ENCODE data around the gene CLTB. TPM values are rescaled to one million over a fixed set of nuclear protein-coding genes. Genes with fewer than 3 reads are reported as not detected.

Gene CLTB
- total and polyA plus RNA-seq, 2 of the 4 experiments (the other 2 are of a cell fraction) = 87.6 to 99.9 TPM

DNA sequence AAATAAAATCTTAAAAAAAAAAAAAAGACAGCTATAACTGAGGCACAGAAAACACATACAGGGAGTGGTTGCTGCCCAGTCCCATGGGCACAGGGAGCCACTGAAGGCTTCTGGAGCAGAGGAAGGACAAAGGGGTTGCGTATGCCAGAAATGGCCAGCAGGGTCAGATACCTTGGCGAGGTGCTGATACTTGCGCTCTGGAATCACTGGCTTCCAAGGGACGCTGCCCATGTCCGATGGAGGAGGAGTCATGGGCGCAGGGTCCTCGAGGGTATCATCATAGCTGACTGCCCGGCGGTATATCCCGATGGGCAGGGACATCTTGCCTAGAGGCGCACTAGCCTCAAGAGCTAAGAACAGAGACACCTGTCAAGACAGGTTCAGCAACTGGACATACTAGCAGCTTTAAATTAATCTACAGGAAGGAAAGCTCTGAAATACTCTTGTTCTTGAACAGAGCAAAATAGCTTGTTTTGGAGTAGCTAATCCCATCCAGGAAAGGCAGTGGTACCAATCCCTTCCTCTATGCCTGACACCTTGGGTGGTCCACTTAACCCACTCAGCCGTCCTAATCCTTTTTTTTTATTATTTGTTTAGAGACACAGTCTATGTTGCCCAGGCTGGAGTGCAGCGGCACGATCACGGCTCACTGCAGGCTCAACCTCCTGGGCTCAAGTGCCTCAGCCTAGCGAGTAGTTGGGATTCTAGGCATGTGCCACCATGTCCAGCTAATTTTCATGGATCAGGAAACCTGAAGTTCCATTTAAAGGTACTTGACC lies 60.8 kb downstream of the CLTB start (continued):
- TF ChIP-seq MAZ (IDR thresholded peaks at IDR 0.05; ENCODE audit: borderline replicate concordance, low read depth, low read length) (no peak), POLR2A (IDR thresholded peaks at IDR 0.05; ENCODE audit: low read depth, low read length) (no peak)

GRCh38 chr5:176353533-176353932 lies 62.8 kb downstream of the CLTB start:
- TF ChIP-seq MXI1 (IDR thresholded peaks at IDR 0.05; ENCODE audit: borderline replicate concordance, low read depth, low read length) (no peak), FOS (IDR thresholded peaks at IDR 0.05; ENCODE audit: low read depth, low read length) (no peak)
- no peak overlapping the region for H2BK120ac ChIP-seq (ENCODE audit: low read depth, low read length)

More at GRCh38 chr5:176353533-176353932, 62.8 kb downstream of the CLTB start:
- 88% methylated on average over 1 of the region's 4 CpGs; no CpG with 5 or more reads in 1 of the 2 experiments for WGBS, 2 experiments (ENCODE audit: extremely low coverage in 2 of 2, insufficient read length in 1 of 2)
- H2AK5ac ChIP-seq (ENCODE audit: low read depth, low read length) = no peak overlapping the region
- no peak overlapping the region for H2AK9ac ChIP-seq (replicated peaks; ENCODE audit: low read depth, low read length, poor library complexity)
- peaks cover 15% of the 10 kb centered on the region for H3K9me1 ChIP-seq (ENCODE audit: insufficient read depth, low read length)
- no TSS peak for BruUV-seq (replicated peaks)
- H4K91ac ChIP-seq (ENCODE audit: insufficient read depth, low read depth, low read length) = no peak overlapping the region
- no peak overlapping the region for H3K23ac ChIP-seq (ENCODE audit: low read depth, low read length)
- ATAC-seq (ENCODE audit: low read depth) (no peak), DNase-seq (no peak)
- no peak overlapping the region for H3K4me2 ChIP-seq (ENCODE audit: low read depth, low read length)
- ChIA-PET CTCF (interaction anchor here (0.7 kb wide), 1 partner anchor 10 kb away, joined by 4 read pairs; no protein-coding TSS in a partner anchor), POLR2A (ENCODE audit: unreplicated experiment) (no interaction called here)
- in situ Hi-C loops (cut with MboI; ENCODE audit: low sequenced_read_pairs) (no loop called here), intact Hi-C loops (cut with micrococcal nuclease) (no loop called here), dilution Hi-C loops (cut with HindIII; ENCODE audit: low sequenced_read_pairs, unreplicated experiment) (no loop called here)
- H3K36me3 ChIP-seq (ENCODE audit: control insufficient read depth, insufficient read depth, low read length) = peaks cover 64% of the 10 kb centered on the region
- H3K27me3 ChIP-seq (ENCODE audit: control insufficient read depth, insufficient read depth, low read length) = no peaks in the 10 kb centered on the region
- H4K8ac ChIP-seq (ENCODE audit: low read depth in 2 of 2, low read length in 2 of 2) = no peak overlapping the region
- no peak overlapping the region for H3K9ac ChIP-seq (ENCODE audit: low read depth, low read length)
- H3K27ac ChIP-seq (ENCODE audit: insufficient read depth, low read length) = no peak overlapping the region
- 0 out of 2 replicates have a peak, but pooled peaks cover 2% of the 10 kb centered on the region for H3K4me1 ChIP-seq (ENCODE audit: control insufficient read depth, insufficient read depth, low read length)
- H2BK15ac ChIP-seq (ENCODE audit: low read depth, low read length) = no peak overlapping the region
- H3K9me3 ChIP-seq (ENCODE audit: control insufficient read depth, insufficient read depth, low read length) = no peaks in the 10 kb centered on the region
- no peak overlapping the region for H4K5ac ChIP-seq (ENCODE audit: low read depth, low read length)
- H2BK5ac ChIP-seq (ENCODE audit: low read depth, low read length, poor library complexity, severe bottlenecking) = no peak overlapping the region
- no peak overlapping the region for H3K4me3 ChIP-seq (ENCODE audit: insufficient read depth, low read depth, low read length)
- peaks cover 47 to 59% of the 10 kb centered on the region in 2 experiments for H3K79me1 ChIP-seq (ENCODE audit: low read depth in 1 of 2, low read length in 2 of 2)
- H2AFZ ChIP-seq (replicated peaks; ENCODE audit: low read length, poor library complexity) = no peak overlapping the region
- no peak overlapping the region for H2BK20ac ChIP-seq (ENCODE audit: low read depth, low read length)
- H3K14ac ChIP-seq (replicated peaks; ENCODE audit: low read depth, low read length) = no peak overlapping the region
- H4K20me1 ChIP-seq (ENCODE audit: insufficient read depth, low read length) = peaks cover 50% of the 10 kb centered on the region
- no peak overlapping the region for H3K56ac ChIP-seq (ENCODE audit: extremely low read depth, insufficient read depth, low read length)
- H3K4ac ChIP-seq (ENCODE audit: low read depth, low read length) = no peak overlapping the region
- H3K18ac ChIP-seq (ENCODE audit: low read depth, low read length) = no peak overlapping the region

All from IMR-90 (cell line).